DOHH2 (cell line): ENCODE results near the gene MGAT3.

Experiments
- H3F3A ChIP-seq: fragments of 200-600 bp; sonication (generic), shearing (Covaris generic); 2 replicates; pipeline ENCODE4 v1.6.0; 2016; ENCODE audit warnings: antibody characterized with exemption, mild to moderate bottlenecking; ENCODE audit not compliant: control insufficient read depth, insufficient read depth
- H3K27ac ChIP-seq: fragments of 200-600 bp; sonication (generic); 2 replicates; pipeline ENCODE4 v1.5.1; 2014; ENCODE audit warnings: low read depth, mild to moderate bottlenecking, low read length, moderate library complexity
- H3K27me3 ChIP-seq: fragments of 200-600 bp; sonication (generic); 2 replicates; pipeline ENCODE4 v1.6.1; 2014; ENCODE audit warnings: mild to moderate bottlenecking, low read length, mixed read lengths; ENCODE audit not compliant: control insufficient read depth
- H3K36me3 ChIP-seq: fragments of 200-600 bp; sonication (generic); 2 replicates; pipeline ENCODE4 v1.6.1; 2014; ENCODE audit warnings: mild to moderate bottlenecking, low read length, moderate library complexity, mixed read lengths; ENCODE audit not compliant: control insufficient read depth
- H3K4me1 ChIP-seq: fragments of 200-600 bp; sonication (generic); 2 replicates; pipeline ENCODE4 v1.6.1; 2014; ENCODE audit warnings: mild to moderate bottlenecking, low read length, mixed read lengths; ENCODE audit not compliant: control insufficient read depth
- H3K4me2 ChIP-seq: fragments of 200-600 bp; sonication (generic); 2 replicates; pipeline ENCODE4 v1.6.0; 2014; ENCODE audit warnings: mild to moderate bottlenecking, low read length, moderate library complexity
- H3K4me3 ChIP-seq: fragments of 200-600 bp; sonication (generic); 2 replicates; pipeline ENCODE4 v1.5.1; 2014; ENCODE audit warnings: mild to moderate bottlenecking, low read length, mixed read lengths
- H3K79me2 ChIP-seq: fragments of 200-600 bp; sonication (generic); 2 replicates; pipeline ENCODE4 v1.6.1; 2014; ENCODE audit warnings: mild to moderate bottlenecking, low read length, mixed read lengths; ENCODE audit not compliant: control insufficient read depth
- H3K9me2 ChIP-seq: fragments of 200-600 bp; sonication (generic); replicated peaks from 2 replicates; pipeline ENCODE4 v1.6.1; 2014; ENCODE audit warnings: mild to moderate bottlenecking, low read length, mixed read lengths; ENCODE audit not compliant: control insufficient read depth
- H3K9me3 ChIP-seq: fragments of 200-600 bp; sonication (generic); 2 replicates; pipeline ENCODE4 v1.6.1; 2014; ENCODE audit warnings: antibody characterized with exemption, low read length, mixed read lengths; ENCODE audit not compliant: control insufficient read depth, insufficient read depth
- H4K20me1 ChIP-seq: fragments of 200-600 bp; sonication (generic); 2 replicates; pipeline ENCODE4 v1.6.0; 2014; ENCODE audit warnings: low read depth, mild to moderate bottlenecking, antibody characterized with exemption, low read length, moderate library complexity; ENCODE audit not compliant: control insufficient read depth, insufficient read depth
- CTCF ChIP-seq: fragments of 200-600 bp; sonication (generic); IDR thresholded peaks from one replicate; pipeline ENCODE4 v1.5.1; 2014; ENCODE audit warnings: antibody characterized with exemption, mild to moderate bottlenecking, low read depth, low read length; ENCODE audit not compliant: poor library complexity, severe bottlenecking
- EZH2phosphoT487 ChIP-seq: fragments of 200-600 bp; sonication (generic); IDR thresholded peaks from 2 replicates; pipeline ENCODE4 v1.6.1; 2017; ENCODE audit warnings: borderline replicate concordance, mild to moderate bottlenecking, antibody characterized with exemption, low read length, moderate library complexity, mixed read lengths

MGAT3 gene

GRCh38 chr22:39530692-39531331 is 74.0 kb downstream of the MGAT3 start:
- H3K27ac ChIP-seq, result peak overlapping the region; percentile 99
- no peaks in the 10 kb centered on the region for H3K9me2 ChIP-seq
- H3K4me2 ChIP-seq, result peak overlapping the region; percentile 98
- peak overlapping the region; percentile 90 for H3K4me3 ChIP-seq
- TF ChIP-seq CTCF (peak; percentile 55), EZH2phosphoT487 (no peak)
- H3F3A ChIP-seq, result peaks cover 37% of the 10 kb centered on the region
- peaks cover 52% of the 10 kb centered on the region for H3K79me2 ChIP-seq
- no peaks in the 10 kb centered on the region for H3K9me3 ChIP-seq
- H4K20me1 ChIP-seq, result no peaks in the 10 kb centered on the region
- peaks cover 57% of the 10 kb centered on the region for H3K36me3 ChIP-seq
- peaks cover 72% of the 10 kb centered on the region for H3K4me1 ChIP-seq
- H3K27me3 ChIP-seq, result no peaks in the 10 kb centered on the region

GRCh38 chr22:39532215-39533073 is 75.6 kb downstream of the MGAT3 start, which contains the start of gene RPS19BP1:
Gene RPS19BP1, minus strand, starts transcription at chr22:39532748. Its CDS starts 10 bp downstream, at chr22:39532738.
- Histone ChIP-seq H3K4me3 (peak within 1 kb of the TSS; percentile 90), H3K27me3 (no peaks in the 10 kb centered on the region), H3K79me2 (peaks cover 47% of the 10 kb centered on the region), H3K9me2 (no peaks in the 10 kb centered on the region), H3K4me1 (peaks cover 56% of the 10 kb centered on the region), H3F3A (peaks cover 23% of the 10 kb centered on the region), H3K9me3 (no peaks in the 10 kb centered on the region), H3K36me3 (peaks cover 48% of the 10 kb centered on the region), H4K20me1 (no peaks in the 10 kb centered on the region), H3K27ac (peak within 1 kb of the TSS; percentile 99), H3K4me2 (peak within 1 kb of the TSS; percentile 98)
- TF ChIP-seq CTCF, result peak; percentile 18
- no peak for TF ChIP-seq EZH2phosphoT487

- Histone ChIP-seq H3K4me3 (no peak overlapping the region), H3K27ac (no peak overlapping the region), H3K4me2 (peak overlapping the region; percentile 34; the same call in 1 of the 2 replicates)
These were observed 77.3 kb downstream of the MGAT3 start for GRCh38 chr22:39534092-39534506.

More at GRCh38 chr22:39534092-39534506, 77.3 kb downstream of the MGAT3 start:
- TF ChIP-seq EZH2phosphoT487 (no peak), CTCF (no peak)
- Histone ChIP-seq H3K9me3 (no peaks in the 10 kb centered on the region), H3K27me3 (no peaks in the 10 kb centered on the region), H3K9me2 (no peaks in the 10 kb centered on the region), H3K36me3 (peaks cover 32% of the 10 kb centered on the region), H3K79me2 (peaks cover 33% of the 10 kb centered on the region), H3K4me1 (peaks cover 44% of the 10 kb centered on the region), H4K20me1 (no peaks in the 10 kb centered on the region), H3F3A (peaks cover 7% of the 10 kb centered on the region)
